Pons (tissue), 1 donor: ENCODE data around the gene BEAN1.

Experiments used
- DNase-seq: peaks from one replicate; pipeline ENCODE4 v3.0.0-alpha.2; 2016; ENCODE audit warnings: low spot score

BEAN1 gene

GRCh38 chr16:66395806-66396555 lies 31.1 kb upstream of the BEAN1 start:
- no peak for DNase-seq

DNA sequence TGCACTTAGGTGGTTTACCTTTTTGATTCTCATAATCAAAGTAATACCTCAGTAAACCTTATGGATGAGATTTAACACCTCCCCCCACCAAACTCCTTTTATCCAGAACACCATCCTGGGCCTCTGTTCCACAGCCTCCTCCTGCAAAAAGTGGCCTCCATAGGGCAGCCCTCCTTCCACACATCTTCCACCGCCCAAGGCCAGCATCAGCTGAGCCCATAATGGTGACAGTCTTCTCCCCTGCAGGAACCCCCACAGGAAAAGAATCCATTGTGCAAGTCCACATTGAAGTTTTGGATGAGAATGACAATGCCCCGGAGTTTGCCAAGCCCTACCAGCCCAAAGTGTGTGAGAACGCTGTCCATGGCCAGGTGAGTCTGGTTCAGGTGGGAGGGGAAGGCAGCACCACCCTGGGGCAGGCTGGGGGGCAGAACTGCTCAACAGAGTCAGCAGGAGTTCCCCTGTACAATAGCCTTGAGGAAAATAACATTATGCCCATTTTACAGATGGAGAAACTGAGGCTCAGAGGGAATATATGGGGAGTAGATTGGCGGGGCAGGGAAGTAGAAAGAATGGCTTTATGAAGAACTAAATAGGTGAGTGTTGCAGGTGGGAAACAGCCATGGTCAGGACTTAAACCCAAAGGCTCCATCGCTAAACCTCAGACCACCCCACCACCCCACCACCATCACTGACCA lies 29.2 kb upstream of the BEAN1 start:
- no peak for DNase-seq

DNA sequence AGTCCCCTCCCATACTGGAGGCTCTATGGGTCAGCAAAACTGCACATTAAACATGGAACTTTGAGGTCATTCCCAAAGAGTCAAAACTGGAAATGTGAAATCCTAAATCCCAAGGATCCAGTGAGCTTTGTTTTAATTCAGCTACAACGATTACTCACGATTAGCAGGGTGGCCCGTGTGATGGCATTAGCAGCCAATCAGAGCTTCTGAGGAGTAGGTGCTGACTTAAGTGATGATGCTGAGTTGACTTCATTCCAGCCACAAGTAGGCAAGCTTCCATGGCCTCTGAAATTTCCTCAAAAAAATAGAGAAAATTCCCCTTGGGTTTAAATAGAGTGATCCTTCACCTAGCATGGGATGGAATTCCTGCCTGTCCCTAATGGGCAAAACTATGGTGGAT lies 28.1 kb upstream of the BEAN1 start:
- DNase-seq, result no peak

DNA sequence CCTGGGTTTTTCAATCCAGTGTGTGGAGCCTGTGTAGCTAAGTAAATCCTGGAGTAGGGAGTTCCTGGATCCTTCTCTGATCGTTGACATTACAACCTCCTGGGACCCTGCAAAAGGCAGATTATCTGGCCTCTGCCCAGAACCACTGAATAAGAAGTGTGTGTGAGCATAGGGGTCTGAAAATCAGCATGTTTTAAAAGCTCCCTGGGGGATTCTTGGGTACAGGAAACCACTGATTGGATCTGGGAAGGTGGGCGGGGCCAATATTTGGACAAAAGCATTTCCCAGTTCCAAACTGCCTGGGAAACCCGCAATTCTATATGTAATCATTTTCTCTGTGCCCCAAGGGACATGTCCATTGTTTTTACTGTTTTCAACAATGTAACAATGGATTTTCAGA lies 27.2 kb upstream of the BEAN1 start:
- no peak for DNase-seq

DNA sequence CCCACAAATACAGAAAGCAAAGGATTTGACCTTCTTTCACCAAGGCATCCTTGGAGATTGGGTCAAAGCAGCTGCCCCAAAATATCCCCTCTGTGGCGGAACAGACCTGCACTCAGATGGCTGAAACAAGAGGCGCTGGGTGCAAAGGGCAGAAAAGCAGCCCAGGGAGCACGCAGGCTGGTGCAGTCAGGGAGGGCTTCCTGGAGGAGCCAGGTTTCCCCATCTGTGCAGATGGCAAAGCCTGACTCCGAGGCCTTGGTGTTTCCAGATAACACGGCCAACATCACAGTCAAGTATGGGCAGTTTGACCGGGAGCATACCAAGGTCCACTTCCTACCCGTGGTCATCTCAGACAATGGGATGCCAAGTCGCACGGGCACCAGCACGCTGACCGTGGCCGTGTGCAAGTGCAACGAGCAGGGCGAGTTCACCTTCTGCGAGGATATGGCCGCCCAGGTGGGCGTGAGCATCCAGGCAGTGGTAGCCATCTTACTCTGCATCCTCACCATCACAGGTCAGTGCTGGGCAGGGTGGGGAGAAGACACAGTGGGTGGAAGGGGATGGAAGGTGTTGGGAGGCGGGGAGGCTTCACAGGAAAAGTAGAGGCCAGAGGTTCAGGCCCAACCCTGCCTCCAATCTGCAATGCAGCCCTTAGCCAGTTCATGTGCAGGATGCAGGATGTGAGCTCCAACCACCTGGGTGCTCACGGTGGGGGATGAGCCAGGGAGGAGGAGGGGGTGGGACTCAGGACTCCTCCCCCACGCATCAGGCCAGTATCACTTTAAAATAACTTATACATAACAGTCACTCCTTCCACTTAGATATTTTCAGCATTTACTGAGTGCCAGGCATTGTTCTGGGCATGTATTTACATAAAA lies 26.4 kb upstream of the BEAN1 start:
- no peak for DNase-seq

- no peak for DNase-seq
These were observed 25.5 kb upstream of the BEAN1 start for GRCh38 chr16:66401610-66402009.

DNA sequence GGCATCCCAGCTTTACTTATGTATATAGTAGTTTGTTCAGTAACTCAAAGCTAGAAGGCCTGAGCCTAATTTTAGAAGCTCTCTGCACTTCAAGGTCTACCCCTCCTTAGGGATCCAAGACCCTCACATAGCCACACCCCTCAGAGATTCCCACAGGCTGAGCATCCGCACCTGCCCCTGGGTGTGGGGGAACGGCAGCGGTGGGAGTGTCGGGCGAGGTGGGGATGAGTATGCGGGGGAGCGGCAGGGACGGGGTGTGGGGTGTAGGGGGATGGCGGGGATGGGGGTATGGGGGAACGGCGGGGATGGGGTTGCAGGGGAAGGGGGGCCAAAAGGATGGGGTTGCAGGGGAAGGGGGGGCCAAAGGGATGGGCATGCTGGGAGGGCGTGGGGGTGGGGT lies 24.9 kb upstream of the BEAN1 start:
- no peak for DNase-seq

DNA sequence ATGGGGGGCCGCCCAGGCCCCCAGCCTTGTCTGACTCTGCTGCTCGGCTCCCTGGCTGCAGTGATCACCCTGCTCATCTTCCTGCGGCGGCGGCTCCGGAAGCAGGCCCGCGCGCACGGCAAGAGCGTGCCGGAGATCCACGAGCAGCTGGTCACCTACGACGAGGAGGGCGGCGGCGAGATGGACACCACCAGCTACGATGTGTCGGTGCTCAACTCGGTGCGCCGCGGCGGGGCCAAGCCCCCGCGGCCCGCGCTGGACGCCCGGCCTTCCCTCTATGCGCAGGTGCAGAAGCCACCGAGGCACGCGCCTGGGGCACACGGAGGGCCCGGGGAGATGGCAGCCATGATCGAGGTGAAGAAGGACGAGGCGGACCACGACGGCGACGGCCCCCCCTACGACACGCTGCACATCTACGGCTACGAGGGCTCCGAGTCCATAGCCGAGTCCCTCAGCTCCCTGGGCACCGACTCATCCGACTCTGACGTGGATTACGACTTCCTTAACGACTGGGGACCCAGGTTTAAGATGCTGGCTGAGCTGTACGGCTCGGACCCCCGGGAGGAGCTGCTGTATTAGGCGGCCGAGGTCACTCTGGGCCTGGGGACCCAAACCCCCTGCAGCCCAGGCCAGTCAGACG lies 24.4 kb upstream of the BEAN1 start:
- no peak for DNase-seq

DNA sequence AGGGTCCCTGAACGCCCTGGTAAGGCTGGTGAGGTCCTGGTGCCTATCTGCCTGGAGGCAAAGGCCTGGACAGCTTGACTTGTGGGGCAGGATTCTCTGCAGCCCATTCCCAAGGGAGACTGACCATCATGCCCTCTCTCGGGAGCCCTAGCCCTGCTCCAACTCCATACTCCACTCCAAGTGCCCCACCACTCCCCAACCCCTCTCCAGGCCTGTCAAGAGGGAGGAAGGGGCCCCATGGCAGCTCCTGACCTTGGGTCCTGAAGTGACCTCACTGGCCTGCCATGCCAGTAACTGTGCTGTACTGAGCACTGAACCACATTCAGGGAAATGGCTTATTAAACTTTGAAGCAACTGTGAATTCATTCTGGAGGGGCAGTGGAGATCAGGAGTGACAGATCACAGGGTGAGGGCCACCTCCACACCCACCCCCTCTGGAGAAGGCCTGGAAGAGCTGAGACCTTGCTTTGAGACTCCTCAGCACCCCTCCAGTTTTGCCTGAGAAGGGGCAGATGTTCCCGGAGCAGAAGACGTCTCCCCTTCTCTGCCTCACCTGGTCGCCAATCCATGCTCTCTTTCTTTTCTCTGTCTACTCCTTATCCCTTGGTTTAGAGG lies 23.5 kb upstream of the BEAN1 start:
- DNase-seq, result no peak

DNA sequence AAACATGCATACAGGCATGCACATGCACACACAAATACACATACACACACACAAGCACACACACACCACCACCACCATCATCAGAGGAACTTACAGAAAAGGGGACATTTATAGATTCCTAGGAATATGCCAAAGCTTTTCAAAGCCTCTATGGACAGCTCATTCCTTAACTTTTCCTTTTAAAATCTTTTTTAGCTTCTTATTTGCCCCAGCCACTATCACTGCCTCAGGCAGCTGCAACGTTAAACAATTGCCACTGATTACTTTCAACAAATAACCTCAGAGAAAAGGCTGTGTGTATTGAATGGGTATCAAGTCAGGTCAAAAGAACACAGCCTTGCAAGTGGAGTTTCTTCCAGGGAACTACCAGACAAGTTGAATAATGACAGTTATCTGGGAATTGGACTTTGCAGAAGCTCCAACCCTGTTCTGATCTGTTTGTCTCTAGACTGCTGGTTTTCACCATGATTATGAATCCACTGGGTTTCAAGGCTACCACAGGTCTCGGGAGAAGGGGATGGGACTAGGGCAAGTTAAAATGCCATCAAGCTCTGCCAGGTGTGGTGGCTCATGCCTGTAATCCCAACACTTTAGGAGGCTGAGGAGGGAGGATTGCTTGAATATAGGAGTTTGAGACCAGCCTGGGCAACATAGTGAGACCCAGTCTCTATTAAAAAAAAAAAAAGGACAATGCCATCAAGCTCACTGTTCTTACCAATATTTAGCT lies 21.9 kb upstream of the BEAN1 start:
- DNase-seq, result no peak

DNA sequence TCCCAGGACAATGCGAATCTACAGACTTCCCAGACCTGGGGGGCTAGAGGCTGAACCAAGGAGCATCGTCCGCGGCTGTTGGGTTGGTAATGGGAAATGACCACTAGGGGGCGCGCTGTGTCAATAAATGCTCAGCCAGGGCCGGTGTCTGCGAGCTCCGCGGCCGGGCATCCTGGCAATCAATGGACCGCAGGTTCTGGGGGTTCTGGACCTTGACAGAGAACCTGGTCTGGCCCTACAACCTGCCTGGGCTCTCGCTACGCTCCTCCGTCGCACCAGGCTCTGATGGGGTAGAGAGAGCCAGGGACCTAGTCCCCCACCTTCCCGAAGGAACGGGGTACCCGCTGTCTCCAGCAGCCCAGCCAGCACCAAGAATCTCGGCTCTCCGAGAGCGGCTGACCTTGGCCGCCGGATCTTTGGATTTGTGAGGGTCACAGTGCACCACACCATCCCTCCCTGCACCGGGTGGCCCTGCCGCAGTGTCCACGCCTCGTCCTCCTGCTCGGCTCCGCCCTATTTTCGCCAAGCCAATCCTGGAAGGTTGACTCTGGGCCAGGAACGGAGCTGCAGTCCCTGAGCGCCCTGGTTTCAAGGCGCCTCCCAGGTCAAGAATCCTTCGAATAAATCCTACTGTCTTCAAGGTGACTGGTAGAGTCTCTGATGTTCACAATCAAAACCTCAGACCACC lies 20.4 kb upstream of the BEAN1 start:
- DNase-seq, result peak; percentile 66

GRCh38 chr16:66408163-66409048 lies 18.7 kb upstream of the BEAN1 start:
- peak; percentile 51 for DNase-seq

DNA sequence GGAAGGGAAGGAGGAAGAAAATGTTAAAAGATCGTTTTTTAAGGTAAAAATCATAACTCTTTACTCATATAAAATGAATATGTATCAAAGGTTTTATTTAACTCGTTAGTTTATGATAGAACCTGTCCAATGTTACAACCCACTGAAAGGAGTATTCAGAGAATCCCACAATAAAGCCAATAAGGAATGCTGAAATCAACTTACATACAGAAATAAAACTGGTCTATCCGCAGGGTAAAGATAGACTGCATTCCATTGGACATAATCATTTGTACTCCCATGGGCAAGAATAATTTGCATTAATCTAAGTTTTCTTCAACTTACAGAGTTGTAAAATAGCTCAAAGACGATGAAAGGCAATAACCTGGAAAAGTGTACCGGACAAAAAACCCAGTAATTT lies 17.9 kb upstream of the BEAN1 start:
- no peak for DNase-seq

- no peak for DNase-seq
These were observed 14.9 kb upstream of the BEAN1 start for GRCh38 chr16:66412182-66412581.

GRCh38 chr16:66414891-66415290 lies 12.2 kb upstream of the BEAN1 start:
- no peak for DNase-seq

DNA sequence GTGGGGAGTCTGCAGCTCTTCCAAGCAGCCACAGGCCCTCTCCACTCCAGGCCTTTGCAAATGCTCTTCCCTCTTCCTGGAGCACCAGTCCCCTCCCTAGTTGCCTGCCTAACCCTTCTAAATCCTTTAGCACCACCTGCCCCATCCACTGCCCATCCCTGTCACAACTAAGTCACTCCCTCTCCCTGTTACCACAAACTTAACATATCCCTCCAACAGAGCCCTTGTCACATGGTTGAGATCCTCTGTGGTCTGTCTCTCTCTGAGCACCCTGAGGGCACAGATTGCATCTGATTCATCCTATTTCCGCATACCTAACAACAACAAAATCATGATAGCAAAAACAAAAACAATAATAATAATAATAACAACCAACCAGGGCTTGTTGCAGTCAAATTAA lies 11.0 kb upstream of the BEAN1 start:
- DNase-seq, result no peak

DNA sequence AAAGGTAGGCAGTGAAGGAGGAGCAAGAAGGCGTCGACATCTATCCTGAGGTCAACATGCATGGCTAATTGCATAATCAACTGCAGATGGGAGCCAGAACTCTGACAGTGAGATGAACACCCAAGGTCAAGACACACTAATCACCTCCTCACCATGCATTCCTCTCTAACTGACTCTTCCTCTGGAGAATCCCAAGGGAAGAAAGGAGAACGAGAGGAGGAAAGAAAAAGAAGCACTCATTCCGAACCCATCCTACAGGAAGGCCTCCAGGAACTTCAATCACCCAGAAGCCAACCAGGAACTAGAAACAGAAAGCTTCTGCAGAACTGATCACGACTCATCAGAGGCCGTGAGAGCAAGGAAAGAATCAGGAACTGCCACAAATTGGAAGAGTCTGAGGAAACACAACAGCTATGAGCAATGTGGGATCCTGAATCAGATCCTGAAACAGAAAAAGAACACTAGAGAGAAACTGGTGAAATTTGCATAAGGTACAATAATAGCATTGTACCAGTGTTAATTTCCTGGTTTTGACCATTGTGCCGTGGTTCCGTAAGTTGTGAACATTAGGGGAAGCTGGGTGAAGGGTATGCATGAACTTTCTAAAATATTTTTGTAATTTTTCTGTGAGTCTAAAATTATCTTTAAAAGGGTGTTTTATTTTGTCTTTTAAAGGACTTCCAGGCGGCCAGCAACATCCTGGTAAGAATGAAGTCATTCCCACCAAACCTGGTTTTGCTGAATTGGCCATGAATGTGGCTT lies 10.0 kb upstream of the BEAN1 start:
- DNase-seq, result no peak

- no peak for DNase-seq
These were observed 8.7 kb upstream of the BEAN1 start for GRCh38 chr16:66418165-66418962.
